SK-N-MC (cell line): ENCODE data around the gene DGLUCY.

Experiments
- EZH2 ChIP-seq: fragments of 200-600 bp; sonication (generic); IDR thresholded peaks from one replicate; pipeline ENCODE4 v1.6.1; 2017; ENCODE audit warnings: antibody characterized with exemption
- POLR2AphosphoS5 ChIP-seq: IDR thresholded peaks from 2 replicates; pipeline ENCODE4 v1.6.1; 2012; ENCODE audit warnings: mild to moderate bottlenecking, low read depth, low read length, borderline replicate concordance

DNA sequence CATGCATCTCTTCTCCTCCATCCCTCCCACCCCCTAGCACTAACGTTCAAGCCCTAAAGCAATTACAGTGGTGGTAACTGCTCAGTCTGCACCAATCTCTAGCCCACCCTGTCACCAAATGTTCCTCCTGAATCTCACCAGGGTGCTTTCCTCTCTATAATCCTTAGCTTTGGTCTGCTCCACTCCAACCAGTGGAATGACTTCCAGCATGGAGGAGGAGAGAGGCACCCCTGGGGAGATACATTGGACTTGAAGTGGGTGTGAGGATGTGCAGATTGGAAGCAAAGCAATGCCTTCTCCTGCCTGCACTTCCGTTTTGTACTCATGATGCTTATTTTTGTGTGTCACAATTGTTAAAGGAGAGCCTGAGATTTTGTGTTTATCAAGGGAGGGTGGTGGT is 29.4 kb upstream of the DGLUCY start:
- TF ChIP-seq EZH2 (no peak), POLR2AphosphoS5 (no peak)
